Measurements from ENCODE around the gene REXO1. TPM values are rescaled to one million over a fixed set of nuclear protein-coding genes. Genes with fewer than 3 reads are reported as not detected.

The REXO1 gene
- total RNA-seq, 2 donors from 2014 or later, result 22.8 to 27.4 TPM

GRCh38 chr19:1851654-1852580, 3.6 kb upstream of the REXO1 start:
- no peak for DNase-seq (ENCODE audit: low spot score)
- intact Hi-C loops (cut with DNase I), result no loop called here

GRCh38 chr19:1850809-1851653, 2.7 kb upstream of the REXO1 start:
- DNase-seq (ENCODE audit: low spot score), result no peak
- intact Hi-C loops (cut with DNase I), result no loop called here

DNA sequence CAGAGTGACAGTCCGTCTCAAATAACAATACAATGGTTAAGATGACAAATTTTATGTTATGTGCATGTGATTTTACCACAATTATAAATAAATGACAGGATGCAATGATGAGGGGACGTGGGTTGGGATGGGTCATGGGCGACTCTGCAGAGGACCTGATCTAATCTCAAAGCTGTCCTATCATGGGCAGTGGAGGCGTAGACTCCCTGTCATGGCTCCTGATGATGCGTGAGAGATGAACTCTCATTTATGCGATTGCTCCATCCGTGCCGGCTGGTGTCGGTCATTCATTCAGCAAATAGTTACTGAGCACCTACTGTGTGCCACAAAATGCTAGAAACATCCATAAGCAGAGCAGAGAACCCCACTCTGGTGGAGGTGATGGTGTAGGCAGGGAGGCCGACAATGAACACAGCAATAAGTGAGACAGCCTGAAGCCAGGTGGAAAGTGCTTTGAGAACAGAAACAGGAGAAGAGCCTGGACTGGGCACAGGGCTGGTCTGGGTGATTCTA, 1.7 kb upstream of the REXO1 start:
- no peak for DNase-seq (ENCODE audit: low spot score)
- intact Hi-C loops (cut with DNase I), result no loop called here

- DNase-seq (ENCODE audit: low spot score), result no peak
- intact Hi-C loops (cut with DNase I), result no loop called here
These were observed 820 bp upstream of the REXO1 start for GRCh38 chr19:1849132-1849474.

- peak; percentile 91 for DNase-seq (ENCODE audit: low spot score)
- intact Hi-C loops (cut with DNase I), result no loop called here
These were observed 442 bp downstream of the REXO1 start for GRCh38 chr19:1847684-1848398.

DNA sequence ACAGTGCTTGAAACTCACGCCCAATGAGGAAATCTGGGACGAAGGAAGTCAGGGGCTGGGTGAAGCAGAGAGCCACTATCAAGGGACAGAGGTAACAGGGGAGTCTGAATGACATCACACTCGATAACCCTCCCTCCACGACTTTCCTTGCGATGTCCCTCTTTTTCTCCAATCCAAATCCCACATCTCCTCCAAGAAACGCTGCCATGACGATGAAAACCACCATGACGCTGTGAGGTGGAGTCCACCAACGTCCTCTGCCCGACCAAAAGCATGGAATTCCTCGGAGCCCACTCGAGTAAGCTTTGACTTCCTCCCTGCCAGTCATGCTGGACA, 967 bp downstream of the REXO1 start:
- no peak for DNase-seq (ENCODE audit: low spot score)
- intact Hi-C loops (cut with DNase I), result no loop called here

DNA sequence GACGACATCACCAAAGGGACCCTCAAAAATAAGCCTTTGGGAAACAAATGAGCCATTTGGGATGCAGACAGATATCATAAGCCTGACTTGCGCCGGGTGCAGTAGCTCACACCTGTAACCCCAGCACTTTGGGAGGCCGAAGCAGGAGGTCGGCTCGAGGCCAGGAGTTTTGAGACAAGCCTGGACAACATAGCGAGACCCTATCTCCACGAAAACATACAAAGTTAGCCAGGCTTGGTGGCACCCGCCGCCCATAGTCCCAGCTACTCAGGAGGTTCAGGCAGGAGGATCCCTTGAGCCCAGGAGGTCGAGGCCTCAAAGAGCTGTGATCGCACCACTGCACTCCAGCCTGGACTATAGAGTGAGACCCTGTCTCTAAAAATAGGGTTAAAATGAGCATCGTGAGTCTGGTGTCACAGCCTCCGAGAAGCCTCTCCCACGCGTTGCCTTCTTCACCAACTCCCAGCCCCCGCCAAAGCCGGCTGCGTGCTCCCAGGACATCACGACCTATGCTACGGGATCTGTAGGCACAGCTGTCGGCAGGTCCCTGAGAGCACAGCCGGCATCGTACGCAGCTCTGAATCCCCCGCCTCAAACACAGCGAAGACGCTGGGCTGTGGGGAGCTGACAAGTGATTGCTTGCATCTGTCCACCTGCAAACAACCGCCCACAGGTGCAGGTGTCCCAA, 1.6 kb downstream of the REXO1 start:
- intact Hi-C loops (cut with DNase I), result no loop called here
- DNase-seq (ENCODE audit: low spot score), result no peak

- DNase-seq (ENCODE audit: low spot score), result no peak
- intact Hi-C loops (cut with DNase I), result no loop called here
These were observed 2.6 kb downstream of the REXO1 start for GRCh38 chr19:1845642-1846041.

DNA sequence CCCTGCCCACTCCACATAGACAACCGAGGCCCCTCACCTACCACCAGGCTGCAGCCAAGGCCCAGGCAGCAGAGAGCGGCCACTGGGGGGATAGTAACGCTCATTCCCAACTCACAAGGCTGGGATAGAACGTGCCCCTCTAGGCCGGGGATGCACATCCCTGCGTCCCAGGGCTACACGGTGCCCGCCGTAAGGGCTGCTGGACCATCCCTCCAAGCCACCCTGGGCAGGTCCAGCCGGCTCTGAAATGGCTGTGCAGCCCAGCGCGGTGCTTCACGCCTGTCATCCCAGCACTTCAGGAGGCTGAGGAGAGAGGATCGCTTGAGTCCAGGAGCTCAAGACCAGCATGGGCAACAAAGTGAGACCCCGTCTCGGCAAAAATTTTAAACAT, 3.2 kb downstream of the REXO1 start:
- no peak for DNase-seq (ENCODE audit: low spot score)
- intact Hi-C loops (cut with DNase I), result no loop called here

GRCh38 chr19:1844513-1845124, 3.7 kb downstream of the REXO1 start:
- intact Hi-C loops (cut with DNase I), result no loop called here
- DNase-seq (ENCODE audit: low spot score), result no peak

- intact Hi-C loops (cut with DNase I), result no loop called here
- DNase-seq (ENCODE audit: low spot score), result no peak
These were observed 4.5 kb downstream of the REXO1 start for GRCh38 chr19:1843646-1844394.

- intact Hi-C loops (cut with DNase I), result no loop called here
- DNase-seq (ENCODE audit: low spot score), result no peak
These were observed 5.2 kb downstream of the REXO1 start for GRCh38 chr19:1843116-1843515.

- DNase-seq (ENCODE audit: low spot score), result no peak
- intact Hi-C loops (cut with DNase I), result no loop called here
These were observed 6.9 kb downstream of the REXO1 start for GRCh38 chr19:1841209-1841924.

DNA sequence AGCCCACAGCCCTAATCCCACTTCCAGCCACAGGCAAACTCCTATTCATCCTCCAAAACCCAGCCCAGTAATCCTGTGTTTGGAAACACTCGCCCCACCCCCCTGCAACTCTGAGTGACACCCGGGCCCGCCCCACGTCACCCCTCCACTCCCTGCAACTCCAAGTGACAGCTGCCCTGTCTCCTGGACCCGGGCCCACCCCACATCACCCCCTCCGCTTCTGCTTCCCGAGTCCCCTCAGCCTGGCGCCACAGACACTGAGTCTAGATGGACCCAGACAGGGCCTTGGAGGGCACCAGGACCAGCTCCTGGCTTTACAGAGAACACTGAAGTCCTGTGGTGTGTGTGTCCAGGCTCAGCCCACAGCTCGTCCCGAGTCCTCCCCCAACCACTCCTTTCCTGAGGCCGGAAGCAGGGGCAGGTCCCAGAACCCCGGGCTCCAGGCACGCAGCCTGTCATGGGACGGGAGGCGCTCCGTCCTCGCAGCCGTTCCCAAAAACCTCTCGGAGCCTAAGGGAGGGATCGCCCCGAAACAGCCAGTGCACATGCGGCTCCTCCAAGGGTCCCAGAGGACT, 7.7 kb downstream of the REXO1 start:
- no peak for DNase-seq (ENCODE audit: low spot score)
- intact Hi-C loops (cut with DNase I), result no loop called here

- intact Hi-C loops (cut with DNase I), result no loop called here
- DNase-seq (ENCODE audit: low spot score), result no peak
These were observed 8.4 kb downstream of the REXO1 start for GRCh38 chr19:1839658-1840540.

- no peak for DNase-seq (ENCODE audit: low spot score)
- intact Hi-C loops (cut with DNase I), result no loop called here
These were observed 10.6 kb downstream of the REXO1 start for GRCh38 chr19:1837625-1838105.

Data from posterior vena cava (tissue), 2 donors.